ENCODE measurements around the gene NEK6. TPM values are rescaled to one million over a fixed set of nuclear protein-coding genes. Genes with fewer than 3 reads are reported as not detected.

NEK6 gene
- total RNA-seq, 1 donor from 2014 or later, result 65.6 TPM

- no peak for DNase-seq (ENCODE audit: low read depth)
These were observed 17.0 kb downstream of the NEK6 start for GRCh38 chr9:124274738-124275137.

- no peak for DNase-seq (ENCODE audit: low read depth)
These were observed 19.7 kb downstream of the NEK6 start for GRCh38 chr9:124277420-124277819.

GRCh38 chr9:124278054-124278540, 20.3 kb downstream of the NEK6 start:
- no peak for DNase-seq (ENCODE audit: low read depth)

GRCh38 chr9:124279531-124280175, 21.9 kb downstream of the NEK6 start:
- DNase-seq (ENCODE audit: low read depth), result no peak

- DNase-seq (ENCODE audit: low read depth), result no peak
These were observed 22.5 kb downstream of the NEK6 start for GRCh38 chr9:124280176-124280691.

- no peak for DNase-seq (ENCODE audit: low read depth)
These were observed 24.2 kb downstream of the NEK6 start for GRCh38 chr9:124281931-124282371.

- no peak for DNase-seq (ENCODE audit: low read depth)
These were observed 24.9 kb downstream of the NEK6 start for GRCh38 chr9:124282442-124283227.

- DNase-seq (ENCODE audit: low read depth), result no peak
These were observed 25.6 kb downstream of the NEK6 start for GRCh38 chr9:124283228-124283814.

GRCh38 chr9:124284237-124284831, 26.6 kb downstream of the NEK6 start:
- peak; percentile 94 for DNase-seq (ENCODE audit: low read depth)

GRCh38 chr9:124284940-124285441, 27.2 kb downstream of the NEK6 start:
- peak; percentile 91 for DNase-seq (ENCODE audit: low read depth)

GRCh38 chr9:124285490-124285889, 27.7 kb downstream of the NEK6 start:
- DNase-seq (ENCODE audit: low read depth), result no peak

- DNase-seq (ENCODE audit: low read depth), result peak; percentile 98
These were observed 28.1 kb downstream of the NEK6 start for GRCh38 chr9:124285903-124286291.

GRCh38 chr9:124286292-124286931, 28.7 kb downstream of the NEK6 start:
- DNase-seq (ENCODE audit: low read depth), result peak; percentile 91

- no peak for DNase-seq (ENCODE audit: low read depth)
These were observed 32.4 kb downstream of the NEK6 start for GRCh38 chr9:124290053-124290591.

- no peak for DNase-seq (ENCODE audit: low read depth)
These were observed 33.2 kb downstream of the NEK6 start for GRCh38 chr9:124290743-124291554.

GRCh38 chr9:124291801-124292396, 34.1 kb downstream of the NEK6 start:
- DNase-seq (ENCODE audit: low read depth), result peak; percentile 53

GRCh38 chr9:124292696-124293593, 35.2 kb downstream of the NEK6 start:
- DNase-seq (ENCODE audit: low read depth), result peak; percentile 54

All from myocyte (in vitro differentiated cells).